Endothelial cell of umbilical vein (primary cell): Measurements from ENCODE around the gene MMP8. TPM values are rescaled to one million over a fixed set of nuclear protein-coding genes. Genes with fewer than 3 reads are reported as not detected.

Experiments used
- BruUV-seq: library from RNA; stranded (reverse); fragments of 400-500 nt; replicated peaks from 2 replicates; lab custom pipeline; 2021; lab: Mats Ljungman, UMichigan
- CTCF ChIA-PET: fragments of 300-600, 350-600 bp; sonication (Branson Sonifier 250); formaldehyde crosslinking; loops from one replicate; lab custom pipeline; 2021; ENCODE audit warnings: antibody characterized with exemption, inconsistent platforms; lab: Charles Lee
- POLR2A ChIA-PET: fragments of 300-600, 350-600 bp; sonication (Branson Sonifier 250); formaldehyde crosslinking; loops from one replicate; lab custom pipeline; 2021; ENCODE audit warnings: antibody characterized with exemption, inconsistent platforms; lab: Charles Lee
- DNase-seq: peaks from one replicate; pipeline ENCODE4 v3.0.0-alpha.2; 2011; ENCODE audit warnings: low read depth, low spot score
- FAIRE-seq: peaks from 2 replicates; lab custom pipeline; 2011; peaks lifted over from hg19 to GRCh38; lab: Jason Lieb, UNC
- H2AFZ ChIP-seq: 2 replicates; pipeline ENCODE4 v1.6.0; 2012; ENCODE audit warnings: low read depth, low read length, control low read depth, inconsistent platforms
- H3K27ac ChIP-seq: 2 replicates; pipeline ENCODE4 v1.5.1; 2011; ENCODE audit warnings: low read depth, mild to moderate bottlenecking, control low read depth, low read length, moderate library complexity; ENCODE audit not compliant: insufficient read depth
- H3K27me3 ChIP-seq, 2 experiments: 2 replicates each; pipeline versions ENCODE4 v1.6.0 to v1.6.1; 2011; ENCODE audit warnings: low read length in 2 of 2, mixed read lengths in 1 of 2; ENCODE audit not compliant: control insufficient read depth in 2 of 2, insufficient read depth in 2 of 2
- H3K36me3 ChIP-seq, 2 experiments: 2 replicates in 1 of 2; 3 replicates in 1 of 2; pipeline ENCODE4 v1.5.1; 2011; ENCODE audit warnings: low read length in 2 of 2, mild to moderate bottlenecking in 1 of 2, moderate library complexity in 1 of 2; ENCODE audit not compliant: control insufficient read depth in 2 of 2, insufficient read depth in 2 of 2; ENCODE audit errors: extremely low read depth in 1 of 2
- H3K4me1 ChIP-seq: 3 replicates; pipeline ENCODE4 v1.5.1; 2011; ENCODE audit warnings: mild to moderate bottlenecking, low read length; ENCODE audit not compliant: control insufficient read depth, insufficient read depth; ENCODE audit errors: extremely low read depth
- H3K4me2 ChIP-seq: 2 replicates; pipeline ENCODE4 v1.6.1; 2011; ENCODE audit warnings: low read length, control low read depth, mixed read lengths; ENCODE audit not compliant: insufficient read depth
- H3K4me3 ChIP-seq, 3 experiments: fragments of 200-600 bp in 1 of 3; sonication (generic), shearing (Covaris generic) in 1 of 3; replicated peaks in 1 of 3; 2 replicates each; pipeline ENCODE4 v1.5.1; 2011 to 2016; ENCODE audit warnings: control low read depth in 3 of 3, low read length in 3 of 3, mild to moderate bottlenecking in 2 of 3, inconsistent platforms in 1 of 3, low read depth in 1 of 3, moderate library complexity in 1 of 3; ENCODE audit not compliant: insufficient read depth in 1 of 3
- H3K79me2 ChIP-seq: 2 replicates; pipeline ENCODE4 v1.6.0; 2012; ENCODE audit warnings: low read length, inconsistent platforms; ENCODE audit not compliant: control insufficient read depth, insufficient read depth
- H3K9ac ChIP-seq: replicated peaks from 2 replicates; pipeline ENCODE3; 2011; ENCODE audit warnings: low read length, control low read depth; ENCODE audit not compliant: insufficient read depth; ENCODE audit errors: extremely low read depth
- H3K9me1 ChIP-seq: replicated peaks from 3 replicates; pipeline ENCODE4 v1.6.0; 2011; ENCODE audit warnings: mild to moderate bottlenecking, low read length; ENCODE audit not compliant: control insufficient read depth, insufficient read depth; ENCODE audit errors: extremely low read depth
- H3K9me3 ChIP-seq: replicated peaks from 2 replicates; pipeline ENCODE4 v1.5.1; 2012; ENCODE audit warnings: low read length, inconsistent platforms; ENCODE audit not compliant: control insufficient read depth, insufficient read depth
- H4K20me1 ChIP-seq: replicated peaks from 2 replicates; pipeline ENCODE3; 2011; ENCODE audit warnings: mild to moderate bottlenecking, low read length; ENCODE audit not compliant: control insufficient read depth, insufficient read depth; ENCODE audit errors: extremely low read depth
- EZH2 ChIP-seq: IDR thresholded peaks from 2 replicates; pipeline ENCODE4 v1.6.1; 2012; ENCODE audit warnings: borderline replicate concordance, low read depth, mild to moderate bottlenecking, moderate library complexity, low read length, inconsistent platforms; ENCODE audit not compliant: severe bottlenecking
- FOS ChIP-seq: IDR thresholded peaks from 2 replicates; pipeline ENCODE4 v1.6.1; 2011; ENCODE audit warnings: mild to moderate bottlenecking, low read length, moderate library complexity, borderline replicate concordance; ENCODE audit not compliant: insufficient read depth
- GATA2 ChIP-seq: IDR thresholded peaks from 2 replicates; pipeline ENCODE4 v1.7.0; 2011; ENCODE audit warnings: low read depth, mild to moderate bottlenecking, moderate library complexity, mixed read lengths, low read length; ENCODE audit not compliant: insufficient read length, insufficient read depth
- JUN ChIP-seq: IDR thresholded peaks from 2 replicates; pipeline ENCODE4 v1.6.1; 2011; ENCODE audit warnings: borderline replicate concordance, low read depth; ENCODE audit not compliant: insufficient read length, insufficient read depth
- MYC ChIP-seq: IDR thresholded peaks from one replicate; pipeline ENCODE4 v1.6.1; 2011; ENCODE audit warnings: mild to moderate bottlenecking, low read depth, low read length
- POLR2A ChIP-seq: IDR thresholded peaks from 2 replicates; pipeline ENCODE4 v1.6.1; 2012; ENCODE audit warnings: low read depth, mild to moderate bottlenecking, control low read depth, low read length
- POLR2AphosphoS5 ChIP-seq: IDR thresholded peaks from 2 replicates; pipeline ENCODE4 v1.6.1; 2012; ENCODE audit warnings: low read depth, mild to moderate bottlenecking, control low read depth, low read length, moderate library complexity; ENCODE audit not compliant: insufficient read depth
- dilution Hi-C: fragments of 300-500 bp; cut with MboI; formaldehyde crosslinking; loops from one replicate; pipeline ENCODE4 v1.15.0; 2019; ENCODE audit warnings: low sequenced_read_pairs; ENCODE audit not compliant: extremely low pct_ligation_motif_present
- intact Hi-C: fragments of 100-400 bp; cut with micrococcal nuclease; formaldehyde crosslinking; loops from one replicate; pipeline ENCODE4 v1.10.0; 2022
- polyA plus RNA-seq, 4 experiments: library from polyadenylated mRNA; depleted of rRNA in 3 of 4; stranded (reverse) in 3 of 4; unstranded in 1 of 4; fragments of >200 nt; gene quantifications; 2 replicates each; pipeline versions ENCODE4 v1.2.1 to v1.2.3, GENCODE V29; 2011 to 2012; ENCODE audit warnings: missing spikeins in 1 of 4
- total RNA-seq: library from RNA; stranded (reverse); gene quantifications from 2 replicates; pipeline ENCODE4 v1.2.3, GENCODE V29; 2021
- TF ChIP-seq, protein P1 (sequence below), 2 donors: IDR thresholded peaks; 1 replicate in 1 of 2; 2 replicates in 1 of 2; pipeline ENCODE4 v1.5.1; 2011; ENCODE audit warnings: low read length in 2 of 2, mild to moderate bottlenecking in 2 of 2, moderate library complexity in 2 of 2, control low read depth in 1 of 2, inconsistent platforms in 1 of 2, low read depth in 1 of 2; ENCODE audit not compliant: insufficient read depth in 1 of 2; ENCODE audit errors: extremely low read depth in 1 of 2
- TF ChIP-seq, protein P2 (sequence below): IDR thresholded peaks from 2 replicates; pipeline ENCODE4 v1.6.1; 2011; ENCODE audit not compliant: insufficient read depth, insufficient read length

The MMP8 gene
- total and polyA plus RNA-seq, 2 donors (not counting 3 experiments of a cell fraction or from before 2014, with no cell fraction given) = not detected

DNA sequence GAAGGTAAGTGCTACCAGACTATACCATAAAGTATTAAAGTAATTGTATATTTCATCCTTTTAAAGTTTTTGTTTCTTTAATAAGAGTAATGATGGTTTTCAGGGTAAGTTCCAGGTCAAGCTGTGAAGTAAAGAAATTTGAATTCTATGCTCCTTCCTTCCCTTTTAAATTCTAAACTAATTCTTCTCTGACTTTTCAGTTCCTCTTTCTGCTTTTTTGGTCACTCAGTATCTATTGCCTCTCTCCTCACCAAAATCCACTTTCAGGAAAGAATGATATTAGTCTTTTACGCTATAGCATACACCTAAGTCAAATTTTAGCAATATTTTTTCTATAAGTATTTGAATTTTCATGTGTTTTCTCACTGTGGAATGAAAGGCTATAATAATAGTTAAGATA is 8.2 kb downstream of the MMP8 start:
- no peak overlapping the region for H3K27ac ChIP-seq
- no peak overlapping the region for H3K4me2 ChIP-seq
- dilution Hi-C loops = no loop called here
- H3K9me3 ChIP-seq = no peaks in the 10 kb centered on the region
- no peak for DNase-seq
- POLR2A ChIA-PET = no interaction called here
- intact Hi-C loops = no loop called here
- no peaks in the 10 kb centered on the region for H3K36me3 ChIP-seq
- no peak for FAIRE-seq
- peaks cover 14 to 17% of the 10 kb centered on the region in 2 experiments for H3K27me3 ChIP-seq
- H3K9ac ChIP-seq = no peak overlapping the region
- CTCF ChIA-PET = no interaction called here
- no peaks in the 10 kb centered on the region for H4K20me1 ChIP-seq
- no peaks in the 10 kb centered on the region for H3K9me1 ChIP-seq
- H3K4me1 ChIP-seq = no peaks in the 10 kb centered on the region
- BruUV-seq = no TSS peak
- no peak overlapping the region for H3K4me3 ChIP-seq
- H3K79me2 ChIP-seq = no peaks in the 10 kb centered on the region
- TF ChIP-seq MYC (no peak), POLR2A (no peak), FOS (no peak), POLR2AphosphoS5 (no peak), GATA2 (no peak), JUN (no peak), EZH2 (no peak)
- TF ChIP-seq, protein P1, sequence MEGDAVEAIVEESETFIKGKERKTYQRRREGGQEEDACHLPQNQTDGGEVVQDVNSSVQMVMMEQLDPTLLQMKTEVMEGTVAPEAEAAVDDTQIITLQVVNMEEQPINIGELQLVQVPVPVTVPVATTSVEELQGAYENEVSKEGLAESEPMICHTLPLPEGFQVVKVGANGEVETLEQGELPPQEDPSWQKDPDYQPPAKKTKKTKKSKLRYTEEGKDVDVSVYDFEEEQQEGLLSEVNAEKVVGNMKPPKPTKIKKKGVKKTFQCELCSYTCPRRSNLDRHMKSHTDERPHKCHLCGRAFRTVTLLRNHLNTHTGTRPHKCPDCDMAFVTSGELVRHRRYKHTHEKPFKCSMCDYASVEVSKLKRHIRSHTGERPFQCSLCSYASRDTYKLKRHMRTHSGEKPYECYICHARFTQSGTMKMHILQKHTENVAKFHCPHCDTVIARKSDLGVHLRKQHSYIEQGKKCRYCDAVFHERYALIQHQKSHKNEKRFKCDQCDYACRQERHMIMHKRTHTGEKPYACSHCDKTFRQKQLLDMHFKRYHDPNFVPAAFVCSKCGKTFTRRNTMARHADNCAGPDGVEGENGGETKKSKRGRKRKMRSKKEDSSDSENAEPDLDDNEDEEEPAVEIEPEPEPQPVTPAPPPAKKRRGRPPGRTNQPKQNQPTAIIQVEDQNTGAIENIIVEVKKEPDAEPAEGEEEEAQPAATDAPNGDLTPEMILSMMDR (IDR thresholded peaks at IDR 0.05; ENCODE audit: extremely low read depth in 1 of 2, insufficient read depth in 1 of 2, low read depth in 1 of 2, low read length in 2 of 2) = no peak
- TF ChIP-seq, protein P2, sequence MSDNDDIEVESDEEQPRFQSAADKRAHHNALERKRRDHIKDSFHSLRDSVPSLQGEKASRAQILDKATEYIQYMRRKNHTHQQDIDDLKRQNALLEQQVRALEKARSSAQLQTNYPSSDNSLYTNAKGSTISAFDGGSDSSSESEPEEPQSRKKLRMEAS = no peak
- no peak overlapping the region for H2AFZ ChIP-seq
